Neural cell (in vitro differentiated cells): ENCODE measurements around the gene NUTM2F. TPM values are rescaled to one million over a fixed set of nuclear protein-coding genes. Genes with fewer than 3 reads are reported as not detected.

Source experiments
- H2AFZ ChIP-seq: fragments of 200-600, 300-800 bp; sonication (generic), shearing (Covaris generic); 2 replicates; pipeline ENCODE4 v1.6.0; 2014; ENCODE audit warnings: low read depth, mild to moderate bottlenecking, antibody characterized with exemption, low read length, moderate library complexity
- H3F3A ChIP-seq: fragments of 200-600 bp; shearing (Covaris generic); 2 replicates; pipeline ENCODE4 v1.6.1; 2016; ENCODE audit warnings: mild to moderate bottlenecking, moderate library complexity, mixed read lengths, antibody characterized with exemption, low read length; ENCODE audit not compliant: insufficient read depth, poor library complexity, severe bottlenecking
- H3K27ac ChIP-seq: fragments of 200-600, 300-800 bp; sonication (generic), shearing (Covaris generic); 2 replicates; pipeline ENCODE4 v1.5.1; 2014; ENCODE audit warnings: mild to moderate bottlenecking, low read length, moderate library complexity
- H3K27me3 ChIP-seq: fragments of 300-800, 200-600 bp; sonication (generic), shearing (Covaris generic); 2 replicates; pipeline ENCODE4 v1.6.0; 2014; ENCODE audit warnings: mild to moderate bottlenecking, low read depth, low read length, moderate library complexity; ENCODE audit not compliant: insufficient read depth
- H3K36me3 ChIP-seq: fragments of 300-800, 200-600 bp; sonication (generic), shearing (Covaris generic); 2 replicates; pipeline ENCODE4 v1.5.1; 2014; ENCODE audit warnings: mild to moderate bottlenecking, antibody characterized with exemption, low read length, moderate library complexity; ENCODE audit not compliant: insufficient read depth
- H3K4me2 ChIP-seq: fragments of 300-800, 200-600 bp; sonication (generic), shearing (Covaris generic); 2 replicates; pipeline ENCODE4 v1.6.0; 2014; ENCODE audit warnings: mild to moderate bottlenecking, low read length
- H3K4me3 ChIP-seq: fragments of 300-800, 200-600 bp; sonication (generic), shearing (Covaris generic); 2 replicates; pipeline ENCODE4 v1.5.1; 2014; ENCODE audit warnings: mild to moderate bottlenecking, low read length, moderate library complexity
- H3K79me2 ChIP-seq: fragments of 200-600 bp; shearing (Covaris generic); replicated peaks from 2 replicates; pipeline ENCODE4 v1.6.0; 2014; ENCODE audit warnings: mild to moderate bottlenecking, low read length, moderate library complexity; ENCODE audit not compliant: insufficient read depth
- H3K9ac ChIP-seq: fragments of 300-800, 200-600 bp; sonication (generic), shearing (Covaris generic); 2 replicates; pipeline ENCODE4 v1.6.1; 2016; ENCODE audit warnings: mild to moderate bottlenecking, low read length, mixed read lengths
- H3K9me2 ChIP-seq: fragments of 200-600 bp; shearing (Covaris generic); 2 replicates; pipeline ENCODE4 v1.6.1; 2016; ENCODE audit warnings: mild to moderate bottlenecking, low read length, mixed read lengths; ENCODE audit not compliant: insufficient read depth
- H3K9me3 ChIP-seq: fragments of 200-600, 300-800 bp; sonication (generic), shearing (Covaris generic); 2 replicates; pipeline ENCODE4 v1.6.1; 2016; ENCODE audit warnings: mild to moderate bottlenecking, mixed run types, low read length, moderate library complexity, mixed read lengths
- H4K20me1 ChIP-seq: fragments of 200-600 bp; shearing (Covaris generic); 2 replicates; pipeline ENCODE4 v1.6.1; 2016; ENCODE audit warnings: mild to moderate bottlenecking, mixed run types; ENCODE audit not compliant: insufficient read depth
- CTCF ChIP-seq: fragments of 450-650 bp; IDR thresholded peaks from 2 replicates; pipeline ENCODE4 v1.5.1; 2014; ENCODE audit warnings: antibody characterized with exemption, mild to moderate bottlenecking, moderate library complexity; ENCODE audit not compliant: poor library complexity, severe bottlenecking
- EP300 ChIP-seq: fragments of 450-650 bp; conservative IDR thresholded peaks from 2 replicates; pipeline ENCODE4 v1.6.1; 2014; ENCODE audit warnings: antibody characterized with exemption, mild to moderate bottlenecking, moderate library complexity; ENCODE audit not compliant: poor library complexity, severe bottlenecking
- EZH2 ChIP-seq: fragments of 200-600, 300-800 bp; shearing (Covaris generic), sonication (generic); IDR thresholded peaks from 2 replicates; pipeline ENCODE4 v1.6.1; 2014; ENCODE audit warnings: antibody characterized with exemption, low read length, borderline replicate concordance, mild to moderate bottlenecking; ENCODE audit not compliant: insufficient read depth, poor library complexity, severe bottlenecking
- MXI1 ChIP-seq: fragments of 450-650 bp; conservative IDR thresholded peaks from 2 replicates; pipeline ENCODE4 v1.6.1; 2014; ENCODE audit warnings: antibody characterized with exemption, mild to moderate bottlenecking; ENCODE audit not compliant: poor library complexity, severe bottlenecking
- POLR2AphosphoS5 ChIP-seq: IDR thresholded peaks from 2 replicates; pipeline ENCODE4 v1.6.1; 2012
- RAD21 ChIP-seq: fragments of 450-650 bp; conservative IDR thresholded peaks from 2 replicates; pipeline ENCODE4 v1.6.1; 2014; ENCODE audit warnings: antibody characterized with exemption, mild to moderate bottlenecking, moderate library complexity
- SMC3 ChIP-seq: fragments of 450-650 bp; conservative IDR thresholded peaks from 2 replicates; pipeline ENCODE4 v1.6.1; 2014; ENCODE audit warnings: antibody characterized with exemption, mild to moderate bottlenecking, moderate library complexity; ENCODE audit not compliant: poor library complexity
- TAF1 ChIP-seq: IDR thresholded peaks from 2 replicates; pipeline ENCODE4 v1.6.1; 2012; ENCODE audit warnings: low read depth
- polyA plus RNA-seq: library from polyadenylated mRNA; depleted of rRNA; stranded (reverse); fragments of >200 nt; gene quantifications from 2 replicates; pipeline ENCODE4 v1.2.3, GENCODE V29; 2014
- TF ChIP-seq, protein P1 (sequence below): IDR thresholded peaks from 2 replicates; pipeline ENCODE4 v1.6.1; 2012; ENCODE audit warnings: borderline replicate concordance

NUTM2F gene
- polyA plus RNA-seq, 1 donor from 2014 or later = 0.68 TPM

DNA sequence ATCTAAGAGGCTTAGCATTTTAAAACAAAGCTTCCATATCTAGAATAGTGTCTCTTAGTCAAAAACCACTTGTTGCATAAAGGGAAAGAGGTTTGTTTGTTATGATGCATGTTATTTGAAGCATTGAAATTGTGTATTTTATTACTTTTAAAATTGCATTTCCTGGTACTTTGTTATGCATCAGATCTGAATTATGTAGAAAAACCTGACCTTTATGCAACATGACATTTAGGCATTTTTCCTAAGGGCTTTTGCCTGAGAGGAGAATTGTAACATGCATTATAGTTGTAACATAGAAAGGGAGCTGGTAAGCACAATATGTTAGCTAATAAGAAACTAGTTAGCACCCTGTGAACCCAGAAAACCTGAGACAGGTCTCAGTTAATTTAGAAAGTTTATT lies 47.3 kb downstream of the NUTM2F start:
- H3K27ac ChIP-seq = no peak overlapping the region
- no peak overlapping the region for H2AFZ ChIP-seq
- TF ChIP-seq CTCF (no peak), RAD21 (no peak), MXI1 (no peak), TAF1 (no peak), EP300 (no peak), SMC3 (no peak), EZH2 (no peak), POLR2AphosphoS5 (no peak)
- TF ChIP-seq, protein P1, sequence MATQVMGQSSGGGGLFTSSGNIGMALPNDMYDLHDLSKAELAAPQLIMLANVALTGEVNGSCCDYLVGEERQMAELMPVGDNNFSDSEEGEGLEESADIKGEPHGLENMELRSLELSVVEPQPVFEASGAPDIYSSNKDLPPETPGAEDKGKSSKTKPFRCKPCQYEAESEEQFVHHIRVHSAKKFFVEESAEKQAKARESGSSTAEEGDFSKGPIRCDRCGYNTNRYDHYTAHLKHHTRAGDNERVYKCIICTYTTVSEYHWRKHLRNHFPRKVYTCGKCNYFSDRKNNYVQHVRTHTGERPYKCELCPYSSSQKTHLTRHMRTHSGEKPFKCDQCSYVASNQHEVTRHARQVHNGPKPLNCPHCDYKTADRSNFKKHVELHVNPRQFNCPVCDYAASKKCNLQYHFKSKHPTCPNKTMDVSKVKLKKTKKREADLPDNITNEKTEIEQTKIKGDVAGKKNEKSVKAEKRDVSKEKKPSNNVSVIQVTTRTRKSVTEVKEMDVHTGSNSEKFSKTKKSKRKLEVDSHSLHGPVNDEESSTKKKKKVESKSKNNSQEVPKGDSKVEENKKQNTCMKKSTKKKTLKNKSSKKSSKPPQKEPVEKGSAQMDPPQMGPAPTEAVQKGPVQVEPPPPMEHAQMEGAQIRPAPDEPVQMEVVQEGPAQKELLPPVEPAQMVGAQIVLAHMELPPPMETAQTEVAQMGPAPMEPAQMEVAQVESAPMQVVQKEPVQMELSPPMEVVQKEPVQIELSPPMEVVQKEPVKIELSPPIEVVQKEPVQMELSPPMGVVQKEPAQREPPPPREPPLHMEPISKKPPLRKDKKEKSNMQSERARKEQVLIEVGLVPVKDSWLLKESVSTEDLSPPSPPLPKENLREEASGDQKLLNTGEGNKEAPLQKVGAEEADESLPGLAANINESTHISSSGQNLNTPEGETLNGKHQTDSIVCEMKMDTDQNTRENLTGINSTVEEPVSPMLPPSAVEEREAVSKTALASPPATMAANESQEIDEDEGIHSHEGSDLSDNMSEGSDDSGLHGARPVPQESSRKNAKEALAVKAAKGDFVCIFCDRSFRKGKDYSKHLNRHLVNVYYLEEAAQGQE = no peak
- H3K9me3 ChIP-seq = no peaks in the 10 kb centered on the region
- no peaks in the 10 kb centered on the region for H3K79me2 ChIP-seq
- no peak overlapping the region for H3K9ac ChIP-seq
- H3K27me3 ChIP-seq = no peaks in the 10 kb centered on the region
- no peak overlapping the region for H3K4me2 ChIP-seq
- H3F3A ChIP-seq = no peaks in the 10 kb centered on the region
- no peak overlapping the region for H3K4me3 ChIP-seq
- no peaks in the 10 kb centered on the region for H3K9me2 ChIP-seq
- no peaks in the 10 kb centered on the region for H3K36me3 ChIP-seq
- no peaks in the 10 kb centered on the region for H4K20me1 ChIP-seq

DNA sequence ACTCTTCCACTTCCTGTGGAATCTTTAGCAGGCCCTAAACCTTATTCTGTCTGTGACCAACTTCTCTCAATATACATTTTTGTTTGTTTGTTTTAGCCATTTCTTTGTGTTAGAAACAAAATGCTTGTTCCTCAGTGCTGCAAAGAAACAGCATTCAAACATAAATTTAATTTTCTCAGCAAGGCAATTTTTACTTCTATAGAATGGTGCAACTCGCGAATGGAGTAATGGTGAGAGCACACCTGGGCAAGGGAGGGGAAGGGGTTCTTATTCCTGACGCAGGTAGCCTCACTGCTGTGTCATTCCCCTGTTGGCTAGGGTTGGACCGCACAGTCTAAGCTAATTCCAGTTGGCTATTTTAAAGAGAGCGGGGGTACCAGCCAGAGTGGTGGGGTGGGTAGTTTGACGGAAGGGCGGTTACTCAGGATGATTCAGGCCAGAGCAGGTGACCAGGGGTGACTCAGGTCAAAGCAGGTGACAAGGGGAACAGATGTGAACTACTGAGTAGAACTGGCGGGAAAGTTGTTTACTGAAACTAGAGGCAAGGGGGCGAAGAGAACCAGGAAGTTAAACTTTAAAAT lies 47.9 kb downstream of the NUTM2F start:
- no peaks in the 10 kb centered on the region for H3K27me3 ChIP-seq
- H3K27ac ChIP-seq = no peak overlapping the region
- no peaks in the 10 kb centered on the region for H4K20me1 ChIP-seq
- no peaks in the 10 kb centered on the region for H3K79me2 ChIP-seq
- no peak overlapping the region for H2AFZ ChIP-seq
- H3K4me3 ChIP-seq = no peak overlapping the region
- no peaks in the 10 kb centered on the region for H3K36me3 ChIP-seq
- H3K9me3 ChIP-seq = no peaks in the 10 kb centered on the region
- TF ChIP-seq SMC3 = no peak
- no peak for TF ChIP-seq POLR2AphosphoS5
- no peak for TF ChIP-seq RAD21
- no peak for TF ChIP-seq MXI1
- no peak for TF ChIP-seq EZH2
- no peak for TF ChIP-seq TAF1
- TF ChIP-seq EP300 = no peak
- TF ChIP-seq, protein P1 = no peak
- no peak for TF ChIP-seq CTCF
- H3K9me2 ChIP-seq = no peaks in the 10 kb centered on the region
- no peak overlapping the region for H3K4me2 ChIP-seq
- no peaks in the 10 kb centered on the region for H3F3A ChIP-seq
- H3K9ac ChIP-seq = no peak overlapping the region
